ENCODE measurements around the gene TMEM109.

Gene TMEM109

GRCh38 chr11:60936467-60937143 lies 22.6 kb downstream of the TMEM109 start:
- no peak for TF ChIP-seq TCF12 (IDR thresholded peaks at IDR 0.05; ENCODE audit: low read depth)
- no peak for TF ChIP-seq RAD21 (IDR thresholded peaks at IDR 0.05; ENCODE audit: low read depth)
- TF ChIP-seq TEAD4 (IDR thresholded peaks at IDR 0.05), result no peak
- no peak for TF ChIP-seq USF1 (IDR thresholded peaks at IDR 0.05)
- no peak for TF ChIP-seq EP300 (IDR thresholded peaks at IDR 0.05; ENCODE audit: borderline replicate concordance)
- TF ChIP-seq FOXM1 (IDR thresholded peaks at IDR 0.05; ENCODE audit: borderline replicate concordance, low read depth), result no peak
- no peak for TF ChIP-seq ZBTB7A (IDR thresholded peaks at IDR 0.05; ENCODE audit: low read depth)
- no peak for TF ChIP-seq REST (IDR thresholded peaks at IDR 0.05; ENCODE audit: low read depth)
- TF ChIP-seq NFIC (IDR thresholded peaks at IDR 0.05), result no peak
- no peak for TF ChIP-seq CEBPB (IDR thresholded peaks at IDR 0.05)
- no peak for TF ChIP-seq EGR1 (IDR thresholded peaks at IDR 0.05)

- no peak for TF ChIP-seq YY1 (IDR thresholded peaks at IDR 0.05; ENCODE audit: low read depth)
- no peak for TF ChIP-seq ZBTB7A (IDR thresholded peaks at IDR 0.05; ENCODE audit: low read depth)
- no peak for TF ChIP-seq CREB1 (IDR thresholded peaks at IDR 0.05; ENCODE audit: low read depth)
- no peak for TF ChIP-seq TAF1 (IDR thresholded peaks at IDR 0.05; ENCODE audit: low read depth)
- TF ChIP-seq FOXM1 (IDR thresholded peaks at IDR 0.05; ENCODE audit: borderline replicate concordance, low read depth), result no peak
- no peak for TF ChIP-seq CEBPB (IDR thresholded peaks at IDR 0.05)
- no peak for TF ChIP-seq REST (IDR thresholded peaks at IDR 0.05; ENCODE audit: low read depth)
- TF ChIP-seq RAD21 (IDR thresholded peaks at IDR 0.05; ENCODE audit: low read depth), result no peak
These were observed 23.2 kb downstream of the TMEM109 start for GRCh38 chr11:60937144-60937527.

- TF ChIP-seq TAF1 (IDR thresholded peaks at IDR 0.05; ENCODE audit: low read depth) (no peak), REST (IDR thresholded peaks at IDR 0.05; ENCODE audit: low read depth) (no peak), NFIC (IDR thresholded peaks at IDR 0.05) (no peak), EGR1 (IDR thresholded peaks at IDR 0.05) (no peak), USF1 (IDR thresholded peaks at IDR 0.05) (no peak), EP300 (IDR thresholded peaks at IDR 0.05; ENCODE audit: borderline replicate concordance) (no peak), TCF12 (IDR thresholded peaks at IDR 0.05; ENCODE audit: low read depth) (no peak), CEBPB (IDR thresholded peaks at IDR 0.05) (no peak), RAD21 (IDR thresholded peaks at IDR 0.05; ENCODE audit: low read depth) (no peak), CREB1 (IDR thresholded peaks at IDR 0.05; ENCODE audit: low read depth) (no peak), TEAD4 (IDR thresholded peaks at IDR 0.05) (no peak), ZBTB7A (IDR thresholded peaks at IDR 0.05; ENCODE audit: low read depth) (no peak), FOXM1 (IDR thresholded peaks at IDR 0.05; ENCODE audit: borderline replicate concordance, low read depth) (no peak), YY1 (IDR thresholded peaks at IDR 0.05; ENCODE audit: low read depth) (no peak), MAX (IDR thresholded peaks at IDR 0.05) (no peak)
These were observed 23.9 kb downstream of the TMEM109 start for GRCh38 chr11:60937811-60938210.

GRCh38 chr11:60938500-60938899 lies 24.5 kb downstream of the TMEM109 start:
- TF ChIP-seq CREB1 (IDR thresholded peaks at IDR 0.05; ENCODE audit: low read depth), result no peak
- no peak for TF ChIP-seq FOXM1 (IDR thresholded peaks at IDR 0.05; ENCODE audit: borderline replicate concordance, low read depth)
- TF ChIP-seq ZBTB7A (IDR thresholded peaks at IDR 0.05; ENCODE audit: low read depth), result no peak
- no peak for TF ChIP-seq TEAD4 (IDR thresholded peaks at IDR 0.05)
- no peak for TF ChIP-seq MAX (IDR thresholded peaks at IDR 0.05)
- TF ChIP-seq EP300 (IDR thresholded peaks at IDR 0.05; ENCODE audit: borderline replicate concordance), result no peak
- TF ChIP-seq REST (IDR thresholded peaks at IDR 0.05; ENCODE audit: low read depth), result no peak
- TF ChIP-seq TCF12 (IDR thresholded peaks at IDR 0.05; ENCODE audit: low read depth), result no peak
- TF ChIP-seq RAD21 (IDR thresholded peaks at IDR 0.05; ENCODE audit: low read depth), result no peak
- TF ChIP-seq CEBPB (IDR thresholded peaks at IDR 0.05), result no peak
- TF ChIP-seq TAF1 (IDR thresholded peaks at IDR 0.05; ENCODE audit: low read depth), result no peak
- no peak for TF ChIP-seq NFIC (IDR thresholded peaks at IDR 0.05)
